H1 (cell line): Measurements from ENCODE around the gene DSTYK. TPM values are rescaled to one million over a fixed set of nuclear protein-coding genes. Genes with fewer than 3 reads are reported as not detected.

Experiments used
- CTCF ChIA-PET: fragments of 300-600 bp; sonication (Branson Sonifier 250); formaldehyde crosslinking; loops from one replicate; lab custom pipeline; 2021; ENCODE audit not compliant: partially characterized antibody; lab: Charles Lee
- POLR2A ChIA-PET: fragments of 300-600 bp; sonication (Branson Sonifier 250); formaldehyde crosslinking; loops from one replicate; lab custom pipeline; 2021; ENCODE audit warnings: inconsistent platforms; ENCODE audit not compliant: partially characterized antibody; lab: Charles Lee
- DNase-seq, 2 experiments: peaks; one replicate each; pipeline versions ENCODE4 v3.0.0 to v3.0.0-alpha.2; 2010 to 2022; ENCODE audit warnings: low spot score in 2 of 2, low read depth in 1 of 2, mixed read lengths in 1 of 2
- FAIRE-seq: peaks from 2 replicates; lab custom pipeline; 2011; peaks lifted over from hg19 to GRCh38; lab: Jason Lieb, UNC
- H2AFZ ChIP-seq: 2 replicates; pipeline ENCODE4 v1.8.1; 2012; ENCODE audit warnings: low read length, inconsistent platforms
- H2AK5ac ChIP-seq: 2 replicates; pipeline ENCODE4 v1.6.1; 2013; ENCODE audit warnings: low read depth, low read length
- H2BK120ac ChIP-seq: replicated peaks from 2 replicates; pipeline ENCODE3; 2013; ENCODE audit warnings: low read depth, low read length, inconsistent platforms
- H2BK12ac ChIP-seq: 2 replicates; pipeline ENCODE4 v1.6.1; 2013; ENCODE audit warnings: low read depth, low read length
- H2BK15ac ChIP-seq: 2 replicates; pipeline ENCODE4 v1.6.1; 2013; ENCODE audit warnings: low read length
- H2BK20ac ChIP-seq: 2 replicates; pipeline ENCODE4 v1.6.1; 2013; ENCODE audit warnings: low read length
- H2BK5ac ChIP-seq: 2 replicates; pipeline ENCODE4 v1.6.1; 2013; ENCODE audit warnings: low read depth, low read length
- H3K14ac ChIP-seq: 2 replicates; pipeline ENCODE4 v1.6.1; 2013; ENCODE audit warnings: inconsistent platforms; ENCODE audit not compliant: insufficient read length
- H3K18ac ChIP-seq: 2 replicates; pipeline ENCODE4 v1.6.1; 2013; ENCODE audit warnings: low read length; ENCODE audit errors: extremely low read depth
- H3K23ac ChIP-seq: 2 replicates; pipeline ENCODE4 v1.6.1; 2013; ENCODE audit warnings: inconsistent platforms; ENCODE audit not compliant: insufficient read length
- H3K23me2 ChIP-seq: 2 replicates; pipeline ENCODE4 v1.6.1; 2013; ENCODE audit warnings: low read depth, low read length
- H3K27ac ChIP-seq: 2 replicates; pipeline ENCODE4 v1.6.1; 2011; ENCODE audit warnings: low read depth, low read length, inconsistent platforms
- H3K27me3 ChIP-seq, 4 experiments: replicated peaks in 1 of 4; 1 replicate in 1 of 4; 2 replicates in 3 of 4; pipeline versions ENCODE4 v1.6.1 to v1.8.1; 2011 to 2013; ENCODE audit warnings: low read length in 3 of 4, mild to moderate bottlenecking in 3 of 4, inconsistent platforms in 2 of 4, mixed read lengths in 2 of 4, moderate library complexity in 1 of 4; ENCODE audit not compliant: control insufficient read depth in 3 of 4, insufficient read depth in 3 of 4; ENCODE audit errors: extremely low read depth in 1 of 4
- H3K36me3 ChIP-seq, 4 experiments: 2 replicates each; pipeline versions ENCODE4 v1.6.1 to v1.8.1; 2011 to 2013; ENCODE audit warnings: mild to moderate bottlenecking in 4 of 4, low read length in 3 of 4, moderate library complexity in 2 of 4, control low read depth in 1 of 4, inconsistent platforms in 1 of 4; ENCODE audit not compliant: insufficient read depth in 4 of 4, control insufficient read depth in 2 of 4
- H3K4ac ChIP-seq: replicated peaks from 2 replicates; pipeline ENCODE3; 2013; ENCODE audit warnings: low read length, low read depth, mixed read lengths, inconsistent platforms; ENCODE audit not compliant: insufficient read length
- H3K4me1 ChIP-seq, 4 experiments: replicated peaks in 1 of 4; 1 replicate in 1 of 4; 2 replicates in 3 of 4; pipeline versions ENCODE4 v1.6.1 to v1.8.1; 2011 to 2013; ENCODE audit warnings: low read length in 3 of 4, inconsistent platforms in 2 of 4, mixed read lengths in 1 of 4; ENCODE audit not compliant: insufficient read depth in 4 of 4, control insufficient read depth in 3 of 4
- H3K4me2 ChIP-seq, 2 experiments: 2 replicates each; pipeline versions ENCODE4 v1.6.1 to v1.8.1; 2011 to 2013; ENCODE audit warnings: low read depth in 2 of 2, low read length in 2 of 2, control low read depth in 1 of 2, inconsistent platforms in 1 of 2, mild to moderate bottlenecking in 1 of 2; ENCODE audit not compliant: insufficient read depth in 1 of 2
- H3K4me3 ChIP-seq, 4 experiments: fragments of 200-600, 300-600 bp in 1 of 4; sonication (generic), shearing (Covaris generic), sonication (Bioruptor Twin) in 1 of 4; 2 replicates each; pipeline versions ENCODE4 v1.5.1 to v1.8.1; 2011 to 2016; ENCODE audit warnings: low read length in 4 of 4, low read depth in 3 of 4, control low read depth in 2 of 4, inconsistent platforms in 2 of 4, mild to moderate bottlenecking in 2 of 4, mixed read lengths in 1 of 4, moderate library complexity in 1 of 4; ENCODE audit not compliant: insufficient read depth in 2 of 4; ENCODE audit errors: extremely low read depth in 1 of 4
- H3K56ac ChIP-seq: replicated peaks from 2 replicates; pipeline ENCODE3; 2013; ENCODE audit warnings: low read depth, mild to moderate bottlenecking, mixed read lengths, low read length, inconsistent platforms; ENCODE audit not compliant: insufficient read length
- H3K79me1 ChIP-seq: 2 replicates; pipeline ENCODE4 v1.6.1; 2013; ENCODE audit warnings: low read depth, low read length, control low read depth
- H3K79me2 ChIP-seq, 2 experiments: 2 replicates each; pipeline versions ENCODE4 v1.6.1 to v1.8.1; 2012 to 2013; ENCODE audit warnings: low read length in 2 of 2, mild to moderate bottlenecking in 2 of 2, inconsistent platforms in 1 of 2; ENCODE audit not compliant: insufficient read depth in 2 of 2, control insufficient read depth in 1 of 2
- H3K9ac ChIP-seq, 4 experiments: replicated peaks in 1 of 4; 1 replicate in 1 of 4; 2 replicates in 3 of 4; pipeline versions ENCODE4 v1.6.1 to v1.8.1; 2011 to 2013; ENCODE audit warnings: low read depth in 3 of 4, low read length in 3 of 4, control low read depth in 2 of 4, mild to moderate bottlenecking in 2 of 4, moderate library complexity in 2 of 4, inconsistent platforms in 1 of 4; ENCODE audit errors: extremely low read depth in 1 of 4
- H3K9me3 ChIP-seq, 2 experiments: 2 replicates each; pipeline versions ENCODE4 v1.6.1 to v1.8.1; 2012 to 2013; ENCODE audit warnings: mild to moderate bottlenecking in 2 of 2, moderate library complexity in 2 of 2, control low read depth in 1 of 2, inconsistent platforms in 1 of 2, low read depth in 1 of 2, low read length in 1 of 2, mixed read lengths in 1 of 2; ENCODE audit not compliant: insufficient read depth in 2 of 2
- H4K20me1 ChIP-seq, 2 experiments: replicated peaks in 1 of 2; 2 replicates each; pipeline versions ENCODE3 to v1.8.1; 2011 to 2013; ENCODE audit warnings: inconsistent platforms in 2 of 2, low read length in 2 of 2, mild to moderate bottlenecking in 1 of 2; ENCODE audit not compliant: insufficient read depth in 2 of 2, control insufficient read depth in 1 of 2
- H4K5ac ChIP-seq: 2 replicates; pipeline ENCODE4 v1.6.1; 2013; ENCODE audit warnings: low read length, low read depth, mixed read lengths, inconsistent platforms; ENCODE audit not compliant: insufficient read length
- H4K8ac ChIP-seq: 2 replicates; pipeline ENCODE4 v1.8.0; 2013; ENCODE audit warnings: mild to moderate bottlenecking, moderate library complexity, low read length, inconsistent platforms; ENCODE audit not compliant: insufficient read depth; ENCODE audit errors: extremely low read depth
- H4K91ac ChIP-seq: replicated peaks from 2 replicates; pipeline ENCODE3; 2013; ENCODE audit warnings: low read length, mixed read lengths, inconsistent platforms; ENCODE audit not compliant: insufficient read length
- BACH1 ChIP-seq: IDR thresholded peaks from 2 replicates; pipeline ENCODE4 v1.6.1; 2012; ENCODE audit warnings: low read length, improper control_type of control experiment
- KDM5A ChIP-seq: fragments of 200-600 bp; IDR thresholded peaks from 2 replicates; pipeline ENCODE4 v1.7.1; 2012; ENCODE audit warnings: mild to moderate bottlenecking, low read length, inconsistent platforms, mixed read lengths
- MAX ChIP-seq: IDR thresholded peaks from 2 replicates; pipeline ENCODE4 v1.6.1; 2012; ENCODE audit warnings: inconsistent platforms
- NANOG ChIP-seq: IDR thresholded peaks from 2 replicates; pipeline ENCODE4 v1.6.1; 2011; ENCODE audit warnings: low read length, low read depth, mild to moderate bottlenecking, inconsistent platforms; ENCODE audit not compliant: insufficient read depth, poor library complexity, severe bottlenecking
- PHF8 ChIP-seq: fragments of 200-600 bp; sonication (generic); conservative IDR thresholded peaks from 2 replicates; pipeline ENCODE4 v1.7.1; 2012; ENCODE audit warnings: low read depth, mild to moderate bottlenecking, inconsistent platforms, low read length, moderate library complexity
- SP2 ChIP-seq: IDR thresholded peaks from 2 replicates; pipeline ENCODE4 v1.6.1; 2012; ENCODE audit warnings: mild to moderate bottlenecking, low read length, inconsistent platforms
- TBP ChIP-seq: IDR thresholded peaks from 2 replicates; pipeline ENCODE4 v1.6.1; 2011; ENCODE audit warnings: low read depth, low read length, improper control_type of control experiment
- TEAD4 ChIP-seq: IDR thresholded peaks from 2 replicates; pipeline ENCODE4 v1.6.1; 2012; ENCODE audit warnings: low read depth, low read length, inconsistent platforms, mixed read lengths
- WGBS, 2 experiments: shearing (Covaris generic) in 1 of 2; methylation state at CpG; one replicate each; pipeline versions ENCODE4 v1.1.6 to v1.1.7; 2013 to 2015; ENCODE audit warnings: low lambda C conversion rate in 2 of 2, mixed read lengths in 2 of 2, inconsistent platforms in 1 of 2, low coverage in 1 of 2, missing lambda C conversion rate in 1 of 2; ENCODE audit not compliant: insufficient replicate concordance in 2 of 2, insufficient coverage in 1 of 2, insufficient read length in 1 of 2; ENCODE audit errors: extremely low coverage in 1 of 2, missing lambda C conversion rate in 1 of 2; 5-methylcytosine and 5-hydroxymethylcytosine counted together
- polyA plus RNA-seq, 7 experiments: library from polyadenylated mRNA; depleted of rRNA in 3 of 7; stranded (reverse) in 5 of 7; unstranded in 2 of 7; fragments of >200 nt in 5 of 7; fragments of 200-250 nt in 2 of 7; gene quantifications; 1 replicate in 5 of 7; 2 replicates in 1 of 7; 4 replicates in 1 of 7; pipeline versions ENCODE4 v1.2.1 to v1.2.3, GENCODE V29; 2011 to 2013; ENCODE audit warnings: missing spikeins in 2 of 7, mixed read lengths in 2 of 7
- total RNA-seq: library from RNA; stranded (reverse); fragmentation: NEBNext Ultra II Directional; extraction: Animal tissue kit (Norgen Biotek cat#: 25700); gene quantifications from 2 replicates; pipeline ENCODE4 v1.2.1, GENCODE V29; 2021
- TF ChIP-seq, protein P1 (sequence below): IDR thresholded peaks from 2 replicates; pipeline ENCODE4 v1.6.1; 2012; ENCODE audit warnings: inconsistent platforms
- TF ChIP-seq, protein P2 (sequence below), 3 experiments: IDR thresholded peaks; 1 replicate in 2 of 3; 2 replicates in 1 of 3; pipeline versions ENCODE4 v1.5.1 to v1.6.1; 2011; ENCODE audit warnings: low read length in 3 of 3, mild to moderate bottlenecking in 3 of 3, inconsistent platforms in 2 of 3, low read depth in 1 of 3, moderate library complexity in 1 of 3; ENCODE audit not compliant: insufficient read depth in 1 of 3; ENCODE audit errors: control extremely low read depth in 1 of 3

DSTYK gene
- total and polyA plus RNA-seq, 2 of the 8 experiments (the other 6 are each of a cell fraction or from before 2014, with no cell fraction given): 2.7 to 8.5 TPM

DNA sequence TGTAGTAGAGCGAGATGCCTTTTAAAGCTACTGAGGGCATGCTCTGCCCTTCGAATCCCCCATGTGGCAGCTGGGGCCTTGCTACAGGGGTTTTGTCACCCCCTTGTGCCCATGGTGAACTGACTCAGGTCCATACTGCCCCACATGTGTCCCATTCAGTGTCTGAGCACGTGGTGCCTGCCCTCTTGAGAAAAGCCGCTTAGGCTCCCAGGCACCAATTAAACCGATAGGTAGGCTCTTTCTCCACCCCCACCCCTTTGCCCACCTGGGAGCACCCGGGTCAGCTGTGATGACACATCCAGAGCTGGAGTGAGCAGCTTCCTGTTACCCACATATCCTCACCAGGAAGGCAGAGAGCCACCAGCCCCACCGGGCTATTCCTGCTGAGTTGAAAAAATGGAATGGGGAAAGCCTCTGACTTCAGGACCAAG lies 46.8 kb upstream of the DSTYK start:
- ChIA-PET POLR2A (interaction anchor here (1.2 to 2.1 kb wide), 3 partner anchors 8 to 206 kb away, joined by 3 to 6 read pairs (median 4); partner anchors contain the start of gene TMCC2), CTCF (interaction anchor here (0.9 to 42.6 kb wide), 11 partner anchors 2 to 285 kb away, joined by 3 to 2424 read pairs (median 23); partner anchors contain the start of genes KLHDC8A, NUAK2 and TMCC2)
- Histone ChIP-seq H3K4me1 (peaks cover 4 to 13% (median 6%) of the 10 kb centered on the region in 4 experiments; a peak in 5 of 7 replicates), H2BK20ac (no peak overlapping the region), H3K9me3 (no peaks in the 10 kb centered on the region), H3K9ac (no peak overlapping the region; a peak in 1 of 7 replicates), H3K4me3 (no peak overlapping the region), H2BK120ac (no peak overlapping the region), H2BK15ac (0 out of 2 replicates have a peak overlapping the region, but pooled peaks have one; percentile 48), H3K23ac (no peak overlapping the region), H2BK12ac (no peak overlapping the region), H3K79me2 (no peaks in the 10 kb centered on the region), H3K27ac (no peak overlapping the region), H3K4me2 (no peak overlapping the region), H2AFZ (no peak overlapping the region), H4K91ac (no peak overlapping the region), H3K36me3 (no peaks in the 10 kb centered on the region), H3K14ac (no peak overlapping the region), H3K23me2 (no peaks in the 10 kb centered on the region), H4K5ac (no peak overlapping the region), H4K8ac (peak overlapping the region; percentile 37; the same call in 1 of the 2 replicates), H4K20me1 (no peaks in the 10 kb centered on the region), H2BK5ac (no peak overlapping the region), H3K4ac (no peak overlapping the region), H3K27me3 (no peaks in the 10 kb centered on the region), H3K18ac (0 out of 2 replicates have a peak overlapping the region, but pooled peaks have one; percentile 3), H3K79me1 (no peaks in the 10 kb centered on the region), H2AK5ac (no peak overlapping the region), H3K56ac (no peak overlapping the region)
- WGBS, 2 experiments: 81% methylated on average over 7 of the region's 7 CpGs; no CpG with 5 or more reads in 1 of the 2 experiments
- FAIRE-seq (no peak), DNase-seq (no peak)
- TF ChIP-seq BACH1: no peak
- TF ChIP-seq NANOG: no peak
- no peak for TF ChIP-seq SP2
- no peak for TF ChIP-seq PHF8
- TF ChIP-seq TBP: no peak
- no peak for TF ChIP-seq KDM5A
- TF ChIP-seq, protein P1, sequence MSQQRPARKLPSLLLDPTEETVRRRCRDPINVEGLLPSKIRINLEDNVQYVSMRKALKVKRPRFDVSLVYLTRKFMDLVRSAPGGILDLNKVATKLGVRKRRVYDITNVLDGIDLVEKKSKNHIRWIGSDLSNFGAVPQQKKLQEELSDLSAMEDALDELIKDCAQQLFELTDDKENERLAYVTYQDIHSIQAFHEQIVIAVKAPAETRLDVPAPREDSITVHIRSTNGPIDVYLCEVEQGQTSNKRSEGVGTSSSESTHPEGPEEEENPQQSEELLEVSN: peak; percentile 23; the same call in 1 of the 2 replicates
- TF ChIP-seq TEAD4: no peak
- TF ChIP-seq, protein P2, sequence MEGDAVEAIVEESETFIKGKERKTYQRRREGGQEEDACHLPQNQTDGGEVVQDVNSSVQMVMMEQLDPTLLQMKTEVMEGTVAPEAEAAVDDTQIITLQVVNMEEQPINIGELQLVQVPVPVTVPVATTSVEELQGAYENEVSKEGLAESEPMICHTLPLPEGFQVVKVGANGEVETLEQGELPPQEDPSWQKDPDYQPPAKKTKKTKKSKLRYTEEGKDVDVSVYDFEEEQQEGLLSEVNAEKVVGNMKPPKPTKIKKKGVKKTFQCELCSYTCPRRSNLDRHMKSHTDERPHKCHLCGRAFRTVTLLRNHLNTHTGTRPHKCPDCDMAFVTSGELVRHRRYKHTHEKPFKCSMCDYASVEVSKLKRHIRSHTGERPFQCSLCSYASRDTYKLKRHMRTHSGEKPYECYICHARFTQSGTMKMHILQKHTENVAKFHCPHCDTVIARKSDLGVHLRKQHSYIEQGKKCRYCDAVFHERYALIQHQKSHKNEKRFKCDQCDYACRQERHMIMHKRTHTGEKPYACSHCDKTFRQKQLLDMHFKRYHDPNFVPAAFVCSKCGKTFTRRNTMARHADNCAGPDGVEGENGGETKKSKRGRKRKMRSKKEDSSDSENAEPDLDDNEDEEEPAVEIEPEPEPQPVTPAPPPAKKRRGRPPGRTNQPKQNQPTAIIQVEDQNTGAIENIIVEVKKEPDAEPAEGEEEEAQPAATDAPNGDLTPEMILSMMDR (IDR thresholded peaks at IDR 0.05; ENCODE audit: control extremely low read depth in 1 of 3, insufficient read depth in 1 of 3, low read depth in 1 of 3, low read length in 3 of 3): peak in 1 of 3 experiments; percentile 19; a peak in 1 of 4 replicates
- peak; percentile 67 for TF ChIP-seq MAX
